NCI-H2196 (cell line): ENCODE data around the gene MBNL1.
"Not testable (repeated sequence)": the region's sequence is repeated elsewhere in the genome, so short reads cannot be mapped to it uniquely, and the experiment has no call there.

Experiments used
- DNase-seq: peaks from one replicate; lab custom pipeline; 2025; ENCODE audit not compliant: unreplicated experiment; lab: John Stamatoyannopoulos, UW

The MBNL1 gene

DNA sequence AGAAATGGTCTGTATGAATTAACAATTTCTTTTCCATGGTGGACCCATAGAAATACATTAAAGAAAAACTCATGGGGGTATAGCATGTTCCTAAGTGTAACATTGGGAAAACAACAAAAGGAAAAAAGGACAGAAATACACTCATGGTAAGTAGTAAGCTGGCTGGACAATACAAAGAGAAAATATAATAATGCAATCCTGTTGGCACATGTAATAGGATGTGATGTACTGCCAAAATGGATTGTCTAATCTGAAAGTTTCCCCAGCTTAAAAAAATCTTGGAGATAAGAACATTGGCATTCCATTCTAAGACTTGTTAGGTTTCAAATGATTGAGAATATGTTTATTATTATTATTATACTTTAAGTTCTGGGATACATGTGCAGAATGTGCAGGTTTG lies 128.1 kb downstream of the MBNL1 start:
- DNase-seq = no peak

DNA sequence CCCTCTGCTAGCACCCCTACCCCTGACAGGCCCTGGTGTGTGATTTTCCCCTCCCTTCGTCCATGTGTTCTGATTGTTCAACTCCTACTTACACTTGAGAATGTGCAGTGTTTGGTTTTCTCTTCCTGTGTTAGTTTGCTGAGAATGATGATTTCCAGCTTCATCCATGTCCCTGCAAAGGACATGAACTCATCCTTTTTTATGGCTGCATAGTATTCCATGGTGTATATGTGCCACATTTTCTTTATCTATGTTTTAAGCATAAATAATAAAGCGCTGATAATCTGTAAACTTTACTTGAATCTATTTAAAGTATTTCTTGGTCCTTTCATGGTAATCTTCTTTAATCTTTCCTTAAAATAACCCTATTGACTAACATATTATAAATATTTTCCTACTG lies 128.6 kb downstream of the MBNL1 start:
- not testable (repeated sequence) for DNase-seq

DNA sequence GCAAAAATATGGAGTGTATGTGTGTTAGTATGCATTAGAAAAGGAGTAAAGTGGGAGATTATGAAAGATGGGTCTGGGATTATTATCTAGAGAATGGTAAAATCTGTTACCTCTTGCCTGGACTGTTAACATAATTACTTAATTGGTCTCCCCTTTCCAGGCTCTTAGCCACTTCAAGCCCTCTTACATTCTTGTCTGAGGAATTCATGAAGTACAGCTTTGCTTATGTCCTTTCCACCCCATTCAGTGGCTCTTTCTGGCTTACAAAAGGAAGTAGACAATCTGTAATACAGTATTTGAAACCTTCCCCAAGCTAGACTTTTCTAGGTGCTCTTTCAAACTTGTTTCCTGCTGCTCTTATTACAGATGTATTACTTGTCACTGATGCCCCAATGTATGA lies 129.8 kb downstream of the MBNL1 start:
- no peak for DNase-seq

DNA sequence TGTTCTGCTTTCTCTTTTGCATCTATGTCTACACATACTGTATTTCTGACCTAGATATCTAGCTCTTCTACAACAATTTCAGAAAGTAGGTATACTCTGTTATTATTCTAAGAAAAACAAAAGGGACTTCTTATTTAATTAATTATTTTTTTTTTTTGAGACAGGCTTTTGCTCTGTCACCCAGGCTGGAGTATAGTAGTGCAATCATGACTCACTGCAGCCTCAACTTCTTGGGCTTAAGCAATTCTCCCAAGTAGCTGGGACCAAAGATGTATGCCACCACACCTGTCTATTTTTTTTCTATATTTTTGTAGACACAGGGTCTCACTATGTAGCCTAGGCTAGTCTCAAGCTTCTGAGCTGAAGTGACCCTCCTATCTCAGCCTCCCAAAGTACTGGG lies 130.6 kb downstream of the MBNL1 start:
- DNase-seq = no peak

DNA sequence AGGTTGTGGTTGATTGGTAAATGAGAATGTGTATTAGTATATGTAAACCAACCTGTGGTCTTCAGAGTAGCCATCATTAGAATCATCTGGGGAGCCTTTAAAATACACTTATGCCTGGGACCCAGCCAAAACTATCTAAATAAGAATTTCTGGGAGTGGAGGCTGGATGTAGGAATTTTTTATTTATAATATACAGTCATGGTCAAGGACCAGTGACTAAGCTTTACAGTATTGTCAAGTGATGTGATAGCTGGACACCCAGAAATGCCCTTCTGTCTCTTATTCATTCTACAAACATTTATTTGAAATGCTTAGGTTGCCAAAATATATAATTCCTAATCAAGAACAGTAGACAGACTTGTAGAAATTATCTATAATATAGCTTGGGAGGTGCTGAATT lies 132.2 kb downstream of the MBNL1 start:
- no peak for DNase-seq

DNA sequence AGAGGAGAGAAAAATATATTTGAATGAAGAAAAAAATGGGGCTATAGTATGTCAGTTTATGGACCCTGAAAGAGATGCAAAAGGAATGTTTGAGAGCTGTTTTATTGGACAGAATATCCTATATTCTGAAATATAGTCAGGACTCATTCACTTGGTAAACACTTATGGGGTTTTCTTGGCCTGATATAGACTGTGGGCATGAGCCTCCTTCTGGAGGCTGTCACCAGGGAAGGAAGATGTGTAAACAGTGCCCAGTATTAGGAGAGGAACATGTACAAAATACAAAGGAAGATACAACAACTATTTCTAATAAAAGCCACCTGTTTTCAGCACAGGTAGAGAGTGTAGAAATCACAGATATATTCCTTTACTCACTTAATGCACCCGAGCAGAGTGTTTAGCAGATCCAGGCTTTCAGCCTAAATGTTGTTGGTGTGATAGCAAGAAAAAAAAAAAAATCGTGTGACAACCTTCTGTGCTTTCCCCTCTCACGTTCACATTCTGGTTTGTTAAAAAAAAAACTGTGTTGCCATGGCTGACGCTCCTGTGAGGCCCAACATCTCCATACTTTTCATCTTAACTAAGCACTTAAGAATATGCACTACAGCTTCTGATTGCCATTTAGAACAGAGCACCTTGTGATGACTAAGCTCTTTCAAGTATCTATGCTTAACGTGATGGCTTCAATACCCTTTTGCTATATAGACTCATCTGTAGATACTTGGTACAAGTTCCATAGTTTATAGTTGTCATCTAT lies 134.1 kb downstream of the MBNL1 start:
- DNase-seq = no peak

DNA sequence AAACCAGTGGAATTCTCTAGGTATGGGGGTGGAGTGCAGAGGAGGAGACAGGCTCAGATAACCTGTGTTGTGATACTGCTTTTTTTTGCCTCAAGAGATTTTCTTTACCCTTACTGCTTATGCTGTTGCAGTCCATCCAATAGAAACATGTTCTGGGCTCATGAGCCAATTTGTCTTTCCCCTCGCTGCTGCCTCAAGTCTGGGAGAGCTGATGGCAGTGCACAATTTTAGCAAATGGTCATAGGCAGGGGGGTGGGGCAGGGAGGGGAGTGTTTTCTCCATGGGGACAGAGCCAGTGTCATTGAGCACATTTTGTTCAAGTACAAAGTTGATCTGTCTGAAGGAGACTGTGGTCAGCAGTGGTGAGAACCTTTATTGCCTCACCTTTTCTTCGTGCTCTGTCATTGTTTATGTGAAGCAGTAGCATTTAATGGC lies 134.9 kb downstream of the MBNL1 start:
- DNase-seq = no peak

DNA sequence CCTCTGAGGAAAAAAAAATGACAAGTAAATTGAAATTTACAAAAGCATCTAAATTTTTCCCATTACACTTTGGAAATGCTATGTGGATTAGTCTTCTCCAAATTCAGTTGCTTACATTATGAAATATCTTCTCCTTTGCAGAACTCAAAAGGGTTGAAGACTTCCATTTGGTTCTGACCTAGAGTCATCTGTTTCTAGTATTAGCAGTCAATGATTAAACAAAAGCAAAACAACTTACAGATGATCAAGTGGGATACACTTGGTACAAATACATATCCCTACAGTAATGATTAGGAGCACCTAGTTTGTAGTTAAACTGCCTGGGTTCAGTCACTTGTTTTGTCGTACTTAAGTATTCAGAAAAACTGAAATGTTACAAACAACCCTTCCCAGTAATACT lies 136.2 kb downstream of the MBNL1 start:
- no peak for DNase-seq

DNA sequence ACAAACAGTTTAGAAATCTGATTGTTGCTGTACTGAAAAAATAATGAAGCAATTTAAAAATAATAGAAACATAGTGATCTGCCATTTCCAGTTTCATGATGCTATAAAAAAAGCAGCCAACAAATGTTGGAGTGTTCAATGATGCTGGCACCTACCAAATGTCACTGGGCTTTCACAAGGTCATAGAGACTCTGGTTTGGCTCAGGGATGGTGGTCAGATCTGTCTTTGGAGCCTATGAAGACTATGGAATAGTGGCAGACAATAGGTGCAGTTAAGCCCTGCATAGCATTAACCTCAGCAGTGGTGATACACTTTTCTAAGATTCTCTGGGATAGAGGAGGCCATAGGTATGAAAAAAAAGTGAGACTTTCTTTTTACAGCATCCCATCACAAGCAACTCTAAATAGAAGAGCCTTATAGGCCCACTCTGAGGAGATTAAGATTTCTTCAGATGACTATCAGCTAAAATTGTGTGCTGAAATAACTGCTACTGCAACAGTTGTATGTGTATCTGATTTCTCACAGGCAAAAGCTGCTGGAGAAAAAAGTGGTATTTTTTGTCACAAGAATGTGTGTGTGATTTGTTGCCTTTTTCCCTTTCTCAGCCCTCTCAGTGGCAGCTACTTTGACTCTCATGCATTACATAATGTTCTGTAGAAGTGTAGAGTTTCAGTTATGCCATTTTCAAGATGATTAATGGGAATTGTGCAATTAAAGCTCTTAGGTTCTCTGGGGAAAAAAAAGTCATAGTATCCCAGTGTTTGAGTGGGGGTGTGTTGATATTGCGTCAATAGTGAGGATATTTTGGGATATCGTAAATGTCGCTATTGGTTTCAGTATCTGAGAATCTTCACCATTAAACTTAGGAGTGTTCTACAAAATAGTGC lies 137.4 kb downstream of the MBNL1 start:
- peak; percentile 30 for DNase-seq

DNA sequence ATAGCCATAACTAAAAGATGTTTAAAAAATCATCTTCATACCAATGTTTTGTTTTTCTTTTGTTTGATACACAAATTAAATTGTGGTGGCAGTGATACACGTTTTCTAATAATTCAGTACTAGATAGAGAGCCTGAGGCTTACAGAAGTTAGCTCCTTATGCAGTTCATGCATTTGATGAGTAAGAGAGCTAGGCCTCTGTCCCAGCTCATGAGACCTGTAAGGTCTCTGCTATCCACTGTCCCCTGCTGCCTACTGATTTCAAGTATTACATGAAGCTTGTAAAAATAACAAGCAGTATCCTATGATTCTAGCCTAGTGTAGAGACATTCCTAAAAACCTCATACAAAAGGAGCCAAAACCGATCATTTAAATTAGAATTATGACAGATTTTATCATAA lies 144.5 kb downstream of the MBNL1 start:
- DNase-seq = no peak

DNA sequence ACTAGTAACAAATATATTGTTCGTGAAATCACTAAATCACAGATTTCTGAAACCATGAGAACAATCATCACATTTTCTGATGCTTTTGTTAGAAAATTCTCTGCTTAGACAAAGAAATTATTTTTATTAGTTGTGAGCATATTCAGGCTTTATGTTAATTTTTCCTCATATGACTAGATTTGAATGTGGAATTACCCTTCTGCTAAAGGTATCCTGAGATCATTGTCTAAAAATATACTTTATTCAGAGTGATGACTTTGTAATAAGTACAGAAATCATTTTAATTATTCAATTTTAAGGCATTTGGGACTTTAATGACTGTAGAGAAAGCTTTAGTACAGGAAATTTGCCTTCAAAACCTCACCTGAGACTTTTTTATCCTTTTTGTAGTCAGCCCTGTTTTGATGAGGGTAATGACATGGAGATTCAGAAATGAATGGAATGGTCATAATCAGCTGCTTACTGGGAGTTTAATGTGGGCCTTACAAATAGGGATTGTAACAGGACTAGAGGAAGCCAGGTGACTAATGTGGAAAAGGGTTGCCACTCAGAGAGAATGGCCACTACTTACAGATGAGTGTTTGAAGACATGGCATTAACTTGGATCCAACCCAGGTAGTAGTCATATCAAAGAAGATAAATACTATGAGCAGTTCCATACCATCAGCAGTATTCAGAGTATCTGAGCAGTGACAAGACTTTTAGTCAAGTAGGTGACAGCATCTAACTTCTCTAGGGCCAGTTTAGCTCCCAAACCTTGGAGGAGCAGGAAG lies 148.3 kb downstream of the MBNL1 start:
- DNase-seq = no peak

DNA sequence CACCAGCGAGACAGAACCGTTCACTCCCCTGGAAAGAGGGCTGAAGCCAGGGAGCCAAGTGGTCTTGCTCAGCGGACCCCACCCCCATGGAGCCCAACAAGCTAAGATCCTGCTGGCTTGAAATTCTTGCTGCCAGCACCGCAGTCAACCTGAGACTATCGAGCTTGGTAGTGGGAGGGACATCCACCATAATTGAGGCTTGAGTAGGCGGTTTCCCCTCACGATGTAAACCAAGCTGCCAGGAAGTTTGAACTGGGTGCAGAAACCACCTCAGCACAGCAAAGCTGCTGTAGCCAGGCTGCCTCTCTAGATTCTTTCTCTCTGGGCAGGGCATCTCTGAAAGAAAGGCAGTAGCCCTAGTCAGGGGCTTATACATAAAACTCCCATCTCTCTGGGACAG lies 151.0 kb downstream of the MBNL1 start:
- no peak for DNase-seq

DNA sequence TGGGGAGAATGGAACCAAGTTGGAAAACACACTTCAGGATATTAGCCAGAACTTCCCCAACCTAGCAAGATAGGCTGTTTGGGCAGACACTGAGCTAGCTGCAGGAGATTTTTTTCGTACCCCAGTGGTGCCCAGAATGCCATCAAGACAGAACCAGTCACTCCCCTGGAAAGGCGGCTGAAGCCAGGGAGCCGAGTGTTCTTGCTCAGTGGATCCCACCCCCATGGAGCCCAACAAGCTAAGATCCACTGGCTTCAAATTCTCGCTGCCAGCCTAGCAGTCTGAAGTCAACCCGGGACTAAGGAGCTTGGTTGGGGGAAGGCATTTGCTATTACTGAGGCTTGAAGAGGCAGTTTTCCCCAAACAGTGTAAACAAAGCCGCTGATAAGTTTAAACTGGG lies 152.4 kb downstream of the MBNL1 start:
- no peak for DNase-seq

DNA sequence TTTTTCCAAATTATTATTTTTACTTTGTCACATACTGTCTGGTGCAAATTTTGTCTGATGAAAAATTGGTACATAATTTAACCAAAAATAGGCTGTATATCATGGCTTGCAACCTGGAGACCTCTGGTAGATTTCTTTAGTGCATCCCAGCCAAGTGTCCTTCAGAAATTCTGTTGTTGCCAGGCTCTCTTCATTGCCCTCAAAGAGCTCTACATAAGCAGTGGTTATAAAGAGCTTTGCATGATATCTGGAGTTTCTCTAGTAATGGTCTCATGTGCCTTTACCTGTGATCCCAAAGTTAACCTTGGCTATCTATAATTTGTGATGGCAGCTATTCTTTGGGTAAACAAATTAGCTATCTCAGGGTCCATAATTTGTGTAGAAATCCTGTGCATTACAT lies 157.7 kb downstream of the MBNL1 start:
- no peak for DNase-seq

DNA sequence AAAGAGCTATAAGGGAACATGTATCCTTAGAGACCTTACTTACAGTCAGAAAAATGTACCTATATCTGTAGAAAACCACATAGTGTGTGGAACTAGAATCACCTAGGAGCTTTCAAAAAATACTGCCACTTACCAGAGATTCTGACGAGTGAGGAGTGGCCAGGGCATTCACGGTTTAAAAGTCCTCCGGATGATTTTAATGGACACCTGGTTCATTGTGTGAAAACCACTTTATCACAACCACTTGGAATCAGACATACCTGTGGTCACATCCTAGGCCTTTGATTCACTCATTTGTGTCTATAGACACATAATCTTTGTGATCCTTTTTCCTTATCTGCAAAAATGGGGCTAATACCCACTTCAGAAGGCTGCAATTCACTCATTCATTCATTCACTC lies 159.8 kb downstream of the MBNL1 start:
- DNase-seq = no peak

DNA sequence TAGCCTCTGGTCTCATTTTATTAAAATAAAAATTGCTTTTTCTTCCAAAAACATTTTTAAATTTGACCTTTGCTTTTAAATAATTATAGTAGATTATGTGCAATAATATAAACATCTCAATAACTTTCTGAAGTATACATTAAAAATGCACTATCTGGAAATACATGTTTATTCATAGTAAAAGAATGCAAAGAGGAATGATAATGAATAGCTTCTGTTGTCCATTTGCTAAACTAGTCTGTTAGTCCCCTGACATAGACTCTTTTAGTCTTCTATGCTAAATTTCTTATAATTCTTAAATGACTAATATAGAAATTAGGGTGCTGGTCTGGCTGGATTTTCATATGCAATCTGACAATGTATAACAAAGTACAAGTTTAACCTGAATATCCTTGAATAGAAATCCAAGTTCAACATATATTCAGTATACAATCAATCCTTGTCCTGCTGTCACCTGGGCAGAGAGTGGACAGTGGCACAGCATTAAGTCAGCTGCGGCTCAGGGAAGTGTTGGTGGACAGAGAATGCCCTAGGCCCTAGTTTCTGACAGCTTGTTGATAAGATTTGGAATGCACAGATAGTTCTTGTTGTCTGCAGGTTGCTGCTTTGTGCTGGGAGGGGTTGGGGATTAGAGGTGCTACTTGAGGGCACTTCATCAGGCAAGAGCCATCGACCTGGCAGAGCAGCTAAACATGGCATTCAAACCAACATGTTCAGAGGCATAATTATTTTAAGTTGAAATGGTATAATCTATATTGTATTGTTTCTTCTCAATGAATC lies 161.7 kb downstream of the MBNL1 start:
- no peak for DNase-seq

DNA sequence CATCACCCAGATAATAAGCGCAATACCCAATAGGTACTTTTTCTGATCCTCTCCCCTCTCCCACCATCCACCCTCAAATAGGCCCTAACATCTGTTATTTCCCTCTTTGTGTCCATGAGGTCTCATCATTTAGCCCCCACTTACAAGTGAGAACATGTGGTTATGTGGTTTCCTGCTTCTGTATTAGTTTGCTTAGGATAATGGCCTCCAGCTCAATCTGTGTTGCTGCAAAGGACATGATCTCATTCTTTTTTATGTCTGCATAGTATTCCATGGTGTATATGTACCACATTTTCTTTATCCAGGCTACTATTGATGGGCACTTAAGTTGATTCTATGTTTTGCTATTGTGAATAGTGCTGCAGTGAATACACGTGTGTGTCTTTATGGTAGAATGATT lies 165.4 kb downstream of the MBNL1 start:
- no peak for DNase-seq

DNA sequence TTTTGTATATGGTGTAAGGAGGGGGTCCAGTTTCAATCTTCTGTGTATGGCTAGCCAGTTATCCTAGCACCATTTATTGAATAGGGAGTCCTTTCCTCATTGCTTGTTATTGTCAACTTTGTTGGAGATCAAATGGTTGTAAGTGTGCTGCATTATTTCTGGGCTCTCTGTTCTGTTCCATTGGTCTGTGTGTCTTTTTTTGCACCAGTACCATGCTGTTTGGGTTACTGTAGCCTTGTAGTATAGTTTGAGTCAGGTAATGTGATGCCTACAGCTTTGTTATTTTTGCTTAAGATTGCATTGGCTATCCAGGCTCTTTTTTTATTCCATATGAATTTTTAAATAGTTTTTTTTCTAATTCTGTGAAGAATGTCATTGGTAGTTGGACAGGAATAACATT lies 166.5 kb downstream of the MBNL1 start:
- DNase-seq = not testable (repeated sequence)

DNA sequence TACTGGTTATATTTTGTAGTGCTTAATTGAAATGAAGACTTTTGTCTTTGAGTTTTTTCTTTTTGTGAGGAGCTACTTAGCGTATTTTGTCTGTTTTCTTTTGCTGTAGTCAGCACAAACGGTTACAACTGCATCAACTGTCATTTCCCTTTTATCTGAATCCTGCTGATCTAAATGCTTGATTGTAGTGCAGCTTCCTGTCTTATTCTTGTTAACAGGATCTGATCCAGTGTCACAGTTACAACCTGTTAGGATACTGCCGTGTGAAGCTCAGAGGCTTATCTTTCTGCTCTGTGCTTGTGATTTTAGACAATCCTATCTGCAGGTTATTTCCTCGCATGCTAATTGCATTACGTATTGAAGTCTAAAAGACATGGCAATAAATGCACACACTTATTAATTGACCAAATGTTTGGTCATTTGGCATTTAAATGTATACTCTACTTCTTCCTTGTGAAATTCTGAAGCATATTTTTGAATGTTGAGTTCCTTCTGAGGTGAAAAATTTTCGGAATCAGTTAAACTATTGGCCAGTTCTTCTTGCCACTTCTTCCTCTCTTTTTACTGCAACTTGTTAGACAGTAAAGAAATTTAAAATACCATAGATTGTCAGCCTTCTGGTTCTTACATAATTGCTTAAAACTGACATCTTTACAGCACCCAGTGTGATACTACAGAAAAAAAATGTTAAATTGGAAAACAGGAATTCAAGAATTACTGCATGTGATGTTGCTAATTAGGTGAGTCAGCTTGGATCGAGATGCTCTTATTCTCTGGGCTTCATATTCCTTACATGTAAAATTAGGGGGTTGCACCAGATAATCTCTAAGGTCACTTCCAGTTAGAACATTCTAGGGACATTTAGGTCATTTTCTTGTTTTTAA lies 168.2 kb downstream of the MBNL1 start:
- no peak for DNase-seq

DNA sequence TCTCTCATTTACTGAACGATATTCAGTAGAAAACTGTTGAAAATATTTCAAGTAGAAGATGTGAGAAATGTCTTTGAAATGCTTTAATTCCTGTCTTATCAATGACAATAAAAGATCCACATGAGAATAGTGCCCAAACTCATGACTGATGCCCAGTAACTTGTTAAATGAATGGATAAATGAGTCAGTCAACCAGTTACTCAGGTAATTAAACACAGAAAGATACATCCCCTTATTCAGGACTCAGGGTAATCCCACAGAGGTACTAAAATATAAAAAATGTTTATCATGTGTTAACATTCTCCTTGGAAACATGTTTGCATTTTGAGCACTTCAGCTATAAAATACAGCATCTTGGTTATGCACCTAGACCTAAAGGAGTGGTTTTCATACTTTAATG lies 169.5 kb downstream of the MBNL1 start:
- DNase-seq = no peak
